HFFc6 (cell line): ENCODE results near the gene MROH2B. TPM values are rescaled to one million over a fixed set of nuclear protein-coding genes. Genes with fewer than 3 reads are reported as not detected.
"Not testable (repeated sequence)": the region's sequence is repeated elsewhere in the genome, so short reads cannot be mapped to it uniquely, and the experiment has no call there.

Experiments used
- DNase-seq: peaks from one replicate; pipeline ENCODE4 v3.0.0-alpha.2; 2018
- H3K27ac Mint-ChIP-seq: 2 replicates; pipeline ENCODE4 v1.8.0; 2020; ENCODE audit warnings: mild to moderate bottlenecking, mixed read lengths
- H3K27me3 Mint-ChIP-seq: 2 replicates; pipeline ENCODE4 v1.8.0; 2021; ENCODE audit warnings: mild to moderate bottlenecking, moderate library complexity, mixed read lengths; ENCODE audit not compliant: insufficient read depth
- H3K36me3 Mint-ChIP-seq: 2 replicates; pipeline ENCODE4 v1.8.0; 2021; ENCODE audit warnings: low read depth, mixed read lengths
- H3K4me1 Mint-ChIP-seq: 2 replicates; pipeline ENCODE4 v1.8.0; 2020; ENCODE audit warnings: low read depth, mixed read lengths
- H3K4me3 Mint-ChIP-seq: 2 replicates; pipeline ENCODE4 v1.8.0; 2020; ENCODE audit warnings: mild to moderate bottlenecking, moderate library complexity, mixed read lengths
- H3K9me3 Mint-ChIP-seq: 2 replicates; pipeline ENCODE4 v1.8.0; 2020; ENCODE audit warnings: mild to moderate bottlenecking, mixed read lengths
- total RNA-seq, 6 experiments: library from RNA; stranded (reverse); fragmentation: NEBNext Ultra II Directional; extraction: Animal tissue kit (Norgen Biotek cat#: 25700); gene quantifications; 2 replicates in 1 of 6; 3 replicates in 5 of 6; pipeline ENCODE4 v1.2.3, GENCODE V29; 2021
- TF ChIP-seq, protein P1 (sequence below): fragments of 200-600 bp; sonication (generic); IDR thresholded peaks from 2 replicates; pipeline ENCODE4 v1.5.0; 2021; ENCODE audit warnings: antibody characterized with exemption, mild to moderate bottlenecking

The MROH2B gene
- total RNA-seq, 6 experiments from 2014 or later = not detected

DNA sequence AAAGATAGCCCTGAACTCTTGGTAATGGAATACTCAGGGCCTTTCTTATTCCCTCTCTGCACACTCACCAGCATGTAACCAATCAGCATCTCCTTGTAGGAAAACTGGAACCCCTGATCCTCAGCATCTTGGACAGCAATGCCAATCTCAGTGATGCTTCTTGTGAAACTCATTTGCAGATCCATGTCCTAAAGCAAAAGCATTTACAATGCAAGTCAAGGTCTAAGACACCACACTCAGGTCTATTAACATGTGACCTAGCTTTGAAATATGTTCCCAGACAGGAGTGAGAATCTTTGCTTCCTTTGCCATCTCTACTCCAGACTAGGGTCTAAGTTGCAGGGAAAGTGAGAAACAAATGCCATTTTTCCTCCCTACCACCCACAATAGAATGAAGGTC, 38.2 kb downstream of the MROH2B start:
- Mint-ChIP-seq H3K27ac (no peak overlapping the region), H3K27me3 (no peaks in the 10 kb centered on the region)
- TF ChIP-seq, protein P1, sequence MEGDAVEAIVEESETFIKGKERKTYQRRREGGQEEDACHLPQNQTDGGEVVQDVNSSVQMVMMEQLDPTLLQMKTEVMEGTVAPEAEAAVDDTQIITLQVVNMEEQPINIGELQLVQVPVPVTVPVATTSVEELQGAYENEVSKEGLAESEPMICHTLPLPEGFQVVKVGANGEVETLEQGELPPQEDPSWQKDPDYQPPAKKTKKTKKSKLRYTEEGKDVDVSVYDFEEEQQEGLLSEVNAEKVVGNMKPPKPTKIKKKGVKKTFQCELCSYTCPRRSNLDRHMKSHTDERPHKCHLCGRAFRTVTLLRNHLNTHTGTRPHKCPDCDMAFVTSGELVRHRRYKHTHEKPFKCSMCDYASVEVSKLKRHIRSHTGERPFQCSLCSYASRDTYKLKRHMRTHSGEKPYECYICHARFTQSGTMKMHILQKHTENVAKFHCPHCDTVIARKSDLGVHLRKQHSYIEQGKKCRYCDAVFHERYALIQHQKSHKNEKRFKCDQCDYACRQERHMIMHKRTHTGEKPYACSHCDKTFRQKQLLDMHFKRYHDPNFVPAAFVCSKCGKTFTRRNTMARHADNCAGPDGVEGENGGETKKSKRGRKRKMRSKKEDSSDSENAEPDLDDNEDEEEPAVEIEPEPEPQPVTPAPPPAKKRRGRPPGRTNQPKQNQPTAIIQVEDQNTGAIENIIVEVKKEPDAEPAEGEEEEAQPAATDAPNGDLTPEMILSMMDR = no peak

DNA sequence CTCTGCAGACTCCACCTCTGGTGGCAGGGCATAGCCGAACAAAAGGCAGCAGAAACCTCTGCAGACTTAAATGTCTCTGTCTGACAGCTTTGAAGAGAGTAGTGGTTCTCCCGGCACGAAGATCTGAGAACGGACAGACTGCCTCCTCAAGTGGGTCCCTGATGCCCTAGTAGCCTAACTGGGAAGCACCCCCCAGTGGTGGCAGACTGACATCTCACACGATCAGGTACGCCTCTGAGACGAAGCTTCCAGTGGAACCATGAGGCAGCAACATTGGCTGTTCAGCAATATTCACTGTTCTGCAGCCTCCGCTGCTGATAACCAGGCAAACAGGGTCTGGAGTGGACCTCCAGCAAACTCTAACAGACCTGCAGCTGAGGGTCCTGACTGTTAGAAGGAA, 48.5 kb downstream of the MROH2B start:
- H3K4me1 Mint-ChIP-seq, H3K27me3 Mint-ChIP-seq, H3K27ac Mint-ChIP-seq, H3K4me3 Mint-ChIP-seq, H3K36me3 Mint-ChIP-seq, DNase-seq: not testable (repeated sequence)
- peaks cover 23% of the 10 kb centered on the region for H3K9me3 Mint-ChIP-seq

More for the DNA sequence above, 38.2 kb downstream of the MROH2B start:
- no peaks in the 10 kb centered on the region for H3K9me3 Mint-ChIP-seq
- no peaks in the 10 kb centered on the region for H3K4me1 Mint-ChIP-seq
- no peak overlapping the region for H3K4me3 Mint-ChIP-seq
- no peak for DNase-seq
- no peaks in the 10 kb centered on the region for H3K36me3 Mint-ChIP-seq

DNA sequence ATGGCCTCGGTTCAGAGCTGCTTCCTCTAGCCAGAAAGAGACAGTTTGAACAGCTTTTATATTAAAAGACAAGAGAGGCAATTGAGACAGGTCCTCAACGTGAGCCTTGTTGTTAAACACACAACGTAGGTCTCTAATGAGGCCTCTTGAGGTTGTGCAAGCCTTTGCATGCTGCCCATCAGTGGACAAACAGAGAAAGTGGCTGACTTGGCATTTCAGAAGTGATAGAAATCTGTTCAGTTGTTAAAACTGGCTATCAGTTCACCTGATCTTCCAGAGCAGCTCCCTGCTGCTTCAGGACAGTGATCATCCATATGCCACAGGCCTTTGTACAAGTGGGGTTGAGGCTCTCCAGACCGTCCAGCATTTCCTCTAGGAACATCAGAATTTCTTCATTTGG, 58.8 kb downstream of the MROH2B start:
- no peak overlapping the region for H3K4me3 Mint-ChIP-seq
- H3K4me1 Mint-ChIP-seq = peaks cover 16% of the 10 kb centered on the region; the same call in 1 of the 2 replicates
- no peaks in the 10 kb centered on the region for H3K36me3 Mint-ChIP-seq
- no peaks in the 10 kb centered on the region; the same call in 1 of the 2 replicates for H3K27me3 Mint-ChIP-seq
- H3K27ac Mint-ChIP-seq = no peak overlapping the region
- no peak for DNase-seq
- TF ChIP-seq, protein P1 = no peak
- H3K9me3 Mint-ChIP-seq = no peaks in the 10 kb centered on the region; the same call in 1 of the 2 replicates

DNA sequence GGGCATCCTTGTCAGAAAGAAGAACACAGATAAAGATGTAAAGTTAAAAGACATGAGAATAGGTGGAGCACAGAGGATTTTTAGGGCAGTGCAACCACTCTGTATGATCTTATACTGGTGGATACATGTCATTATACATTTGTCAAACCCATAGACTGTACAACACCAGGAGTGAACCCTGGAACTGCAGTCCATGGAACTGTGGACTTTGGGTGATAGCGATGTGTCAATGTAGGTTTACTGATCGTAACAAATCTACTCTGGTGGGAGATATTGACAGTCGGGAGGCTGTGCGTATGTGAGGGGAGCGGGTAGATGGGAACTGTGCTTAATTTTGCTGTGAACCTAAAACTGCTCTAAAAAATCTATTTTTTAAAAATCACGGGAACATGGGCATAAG, 60.6 kb downstream of the MROH2B start:
- Mint-ChIP-seq H3K36me3 (no peaks in the 10 kb centered on the region), H3K4me3 (no peak overlapping the region), H3K27ac (no peak overlapping the region), H3K4me1 (peaks cover 11% of the 10 kb centered on the region; the same call in 1 of the 2 replicates), H3K9me3 (no peaks in the 10 kb centered on the region; the same call in 1 of the 2 replicates), H3K27me3 (no peaks in the 10 kb centered on the region; the same call in 1 of the 2 replicates)
- TF ChIP-seq, protein P1 = no peak
- no peak for DNase-seq

DNA sequence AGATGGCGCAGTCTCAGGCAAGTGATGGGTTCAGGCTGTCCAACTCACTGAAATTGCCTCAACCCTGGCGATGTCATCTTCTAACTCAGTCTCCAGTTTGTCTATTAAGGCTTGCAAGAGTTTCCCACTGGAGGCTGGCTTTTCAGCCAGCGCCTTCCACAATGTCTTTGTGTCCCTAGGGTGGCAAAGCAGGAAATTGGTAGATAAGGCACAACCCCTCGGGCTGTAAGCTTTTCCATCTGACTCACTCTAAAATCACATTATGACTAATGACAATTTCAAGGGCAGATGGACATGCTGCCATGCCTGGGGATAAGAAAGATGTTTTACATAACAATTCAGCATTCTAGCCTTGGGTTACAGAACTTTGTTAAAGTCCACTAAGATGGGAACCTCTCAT, 61.9 kb downstream of the MROH2B start:
- H3K27ac Mint-ChIP-seq = peak overlapping the region; percentile 20; the same call in 1 of the 2 replicates
- H3K27me3 Mint-ChIP-seq = no peaks in the 10 kb centered on the region
- H3K4me3 Mint-ChIP-seq = no peak overlapping the region
- DNase-seq = peak; percentile 10
- peaks cover 11% of the 10 kb centered on the region; the same call in 1 of the 2 replicates for H3K4me1 Mint-ChIP-seq
- TF ChIP-seq, protein P1 = no peak
- no peaks in the 10 kb centered on the region for H3K36me3 Mint-ChIP-seq
- H3K9me3 Mint-ChIP-seq = no peaks in the 10 kb centered on the region; the same call in 1 of the 2 replicates

DNA sequence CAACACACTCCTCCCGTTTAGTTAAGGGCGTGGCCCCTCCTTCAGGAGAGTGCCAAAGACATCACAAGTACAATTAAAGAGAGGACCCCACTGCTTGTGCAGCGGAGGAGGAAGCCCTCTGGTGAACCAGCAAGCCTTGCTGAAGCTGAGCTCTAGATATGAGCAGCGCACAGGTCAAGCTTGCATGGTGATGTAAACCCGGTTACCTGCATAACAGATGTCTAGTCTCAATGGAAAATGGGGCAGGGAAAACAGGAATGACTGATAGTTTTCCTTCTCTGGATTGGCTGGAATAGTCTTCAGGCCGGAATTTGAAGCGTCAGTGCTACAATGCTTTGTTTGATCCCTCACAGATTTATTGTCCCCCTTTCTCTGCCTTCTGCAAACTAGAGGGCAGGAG, 66.2 kb downstream of the MROH2B start:
- Mint-ChIP-seq H3K36me3 (no peaks in the 10 kb centered on the region), H3K27ac (no peak overlapping the region), H3K9me3 (no peaks in the 10 kb centered on the region), H3K4me1 (peaks cover 20% of the 10 kb centered on the region; the same call in 1 of the 2 replicates), H3K27me3 (peaks cover 3% of the 10 kb centered on the region; the same call in 1 of the 2 replicates), H3K4me3 (no peak overlapping the region)
- no peak for DNase-seq
- TF ChIP-seq, protein P1 = no peak
